Measurements from ENCODE around the gene SMOC1.

The SMOC1 gene

GRCh38 chr14:69858801-69859200, 20.4 kb upstream of the SMOC1 start:
- H4K20me1 ChIP-seq (ENCODE audit: insufficient read depth), result no peaks in the 10 kb centered on the region
- no peaks in the 10 kb centered on the region for H3K79me2 ChIP-seq (ENCODE audit: insufficient read depth, low read depth)
- no peak overlapping the region for H3K9ac ChIP-seq
- no peak for TF ChIP-seq CTCF (conservative IDR thresholded peaks at IDR 0.05; ENCODE audit: low read depth, low read length)
- no peak overlapping the region for H3K4me3 ChIP-seq (IDR thresholded peaks at IDR 0.05; ENCODE audit: insufficient read depth, low read depth, low read length)
- H3K4me1 ChIP-seq (ENCODE audit: low read depth, poor library complexity, severe bottlenecking), result no peaks in the 10 kb centered on the region
- H3K4me2 ChIP-seq, result no peak overlapping the region
- H3K27me3 ChIP-seq (ENCODE audit: insufficient read depth, low read depth), result no peaks in the 10 kb centered on the region
- no peaks in the 10 kb centered on the region for H3K36me3 ChIP-seq (ENCODE audit: insufficient read depth)
- H2AFZ ChIP-seq (ENCODE audit: low read depth), result no peak overlapping the region
- H3K27ac ChIP-seq, result no peak overlapping the region

DNA sequence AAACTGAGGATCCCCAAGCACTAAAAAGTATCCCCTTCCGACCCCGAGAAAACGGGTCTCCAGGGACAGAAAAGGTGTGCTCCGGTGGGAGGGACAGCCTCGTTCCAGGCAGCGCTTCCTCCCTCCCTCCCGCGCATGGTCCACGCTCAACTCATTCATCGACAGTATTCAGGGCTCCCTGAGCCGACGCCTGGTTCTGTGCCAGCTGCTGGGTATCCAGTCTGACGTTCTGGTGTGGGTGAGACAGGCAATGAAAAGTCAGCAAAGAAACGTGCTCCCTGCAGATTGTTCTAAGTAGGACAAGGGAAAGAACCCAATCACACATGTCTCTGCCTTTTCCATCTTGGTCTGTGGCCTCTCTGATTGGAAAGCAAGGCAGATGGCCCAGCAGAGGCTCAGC, 19.6 kb upstream of the SMOC1 start:
- H3K4me1 ChIP-seq (ENCODE audit: low read depth, poor library complexity, severe bottlenecking), result no peaks in the 10 kb centered on the region
- TF ChIP-seq CTCF (conservative IDR thresholded peaks at IDR 0.05; ENCODE audit: low read depth, low read length), result no peak
- no peak overlapping the region for H3K27ac ChIP-seq
- no peaks in the 10 kb centered on the region for H3K27me3 ChIP-seq (ENCODE audit: insufficient read depth, low read depth)
- no peak overlapping the region for H3K4me2 ChIP-seq
- H3K36me3 ChIP-seq (ENCODE audit: insufficient read depth), result no peaks in the 10 kb centered on the region
- no peaks in the 10 kb centered on the region for H4K20me1 ChIP-seq (ENCODE audit: insufficient read depth)
- H2AFZ ChIP-seq (ENCODE audit: low read depth), result no peak overlapping the region
- no peak overlapping the region for H3K9ac ChIP-seq
- no peak overlapping the region for H3K4me3 ChIP-seq (IDR thresholded peaks at IDR 0.05; ENCODE audit: insufficient read depth, low read depth, low read length)
- H3K79me2 ChIP-seq (ENCODE audit: insufficient read depth, low read depth), result no peaks in the 10 kb centered on the region

DNA sequence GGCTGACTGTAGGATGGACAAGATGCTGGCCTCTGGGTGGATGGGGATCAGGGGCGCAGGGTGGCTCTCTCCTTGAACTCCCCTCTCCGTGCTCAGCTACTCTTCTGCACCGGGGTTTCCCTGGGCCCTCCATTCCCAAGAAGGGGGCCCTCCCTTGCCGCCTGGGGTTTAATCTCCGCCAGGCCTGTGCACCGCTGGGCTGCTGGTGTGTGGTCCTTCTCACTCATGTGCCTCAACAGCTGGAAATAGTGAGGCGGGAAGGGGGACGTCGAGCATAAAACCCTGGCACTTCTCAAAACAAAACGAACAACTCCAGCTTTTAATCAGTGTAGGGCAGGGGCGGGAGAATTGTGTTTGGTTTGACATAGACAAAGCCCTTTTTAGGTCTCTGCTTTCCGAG, 19.0 kb upstream of the SMOC1 start:
- Histone ChIP-seq H3K4me2 (no peak overlapping the region), H3K36me3 (ENCODE audit: insufficient read depth) (no peaks in the 10 kb centered on the region), H4K20me1 (ENCODE audit: insufficient read depth) (no peaks in the 10 kb centered on the region), H3K27me3 (ENCODE audit: insufficient read depth, low read depth) (no peaks in the 10 kb centered on the region), H3K4me1 (ENCODE audit: low read depth, poor library complexity, severe bottlenecking) (no peaks in the 10 kb centered on the region), H2AFZ (ENCODE audit: low read depth) (no peak overlapping the region), H3K79me2 (ENCODE audit: insufficient read depth, low read depth) (no peaks in the 10 kb centered on the region), H3K27ac (no peak overlapping the region), H3K4me3 (IDR thresholded peaks at IDR 0.05; ENCODE audit: insufficient read depth, low read depth, low read length) (no peak overlapping the region), H3K9ac (no peak overlapping the region)
- TF ChIP-seq CTCF (conservative IDR thresholded peaks at IDR 0.05; ENCODE audit: low read depth, low read length), result no peak

DNA sequence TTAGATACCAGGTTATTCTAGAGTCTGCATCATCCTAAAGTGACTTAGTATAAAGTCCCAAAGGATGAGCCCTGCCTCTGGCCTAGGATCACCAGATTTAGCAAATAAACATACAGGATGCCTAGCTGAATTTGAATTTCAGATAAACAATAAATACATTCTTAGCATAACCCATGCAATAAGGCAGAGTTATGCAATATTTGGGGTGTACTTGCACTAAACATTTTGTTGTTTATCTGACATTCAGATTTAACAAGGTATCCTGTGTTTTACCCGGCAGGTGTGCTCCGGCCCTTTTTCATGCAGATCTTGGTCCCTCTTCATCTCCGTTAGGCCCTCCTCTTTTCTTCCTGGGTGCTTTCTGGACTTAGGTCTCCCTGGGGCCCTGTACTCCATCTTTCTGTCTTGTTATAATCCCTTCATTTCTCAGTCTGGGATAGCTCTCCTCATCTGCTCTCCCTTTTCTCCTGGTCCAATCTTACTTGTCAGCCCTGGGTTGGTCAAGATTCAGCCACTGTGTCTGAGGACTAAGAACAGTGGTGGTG, 18.1 kb upstream of the SMOC1 start:
- TF ChIP-seq CTCF (conservative IDR thresholded peaks at IDR 0.05; ENCODE audit: low read depth, low read length), result no peak
- Histone ChIP-seq H3K4me2 (no peak overlapping the region), H3K79me2 (ENCODE audit: insufficient read depth, low read depth) (no peaks in the 10 kb centered on the region), H3K4me3 (IDR thresholded peaks at IDR 0.05; ENCODE audit: insufficient read depth, low read depth, low read length) (no peak overlapping the region), H4K20me1 (ENCODE audit: insufficient read depth) (no peaks in the 10 kb centered on the region), H3K4me1 (ENCODE audit: low read depth, poor library complexity, severe bottlenecking) (no peaks in the 10 kb centered on the region), H3K9ac (no peak overlapping the region), H3K36me3 (ENCODE audit: insufficient read depth) (no peaks in the 10 kb centered on the region), H3K27ac (no peak overlapping the region), H2AFZ (ENCODE audit: low read depth) (no peak overlapping the region), H3K27me3 (ENCODE audit: insufficient read depth, low read depth) (no peaks in the 10 kb centered on the region)
